Amygdala (tissue), 56 donors: ENCODE measurements around the gene CUEDC2.
A peak's percentile ranks its signal among the peaks of the same experiment; 100 is the strongest.

Source experiments
- DNase-seq, 56 donors: peaks; one replicate each; lab custom pipeline; 2025; lab: John Stamatoyannopoulos, UW

The CUEDC2 gene

DNA sequence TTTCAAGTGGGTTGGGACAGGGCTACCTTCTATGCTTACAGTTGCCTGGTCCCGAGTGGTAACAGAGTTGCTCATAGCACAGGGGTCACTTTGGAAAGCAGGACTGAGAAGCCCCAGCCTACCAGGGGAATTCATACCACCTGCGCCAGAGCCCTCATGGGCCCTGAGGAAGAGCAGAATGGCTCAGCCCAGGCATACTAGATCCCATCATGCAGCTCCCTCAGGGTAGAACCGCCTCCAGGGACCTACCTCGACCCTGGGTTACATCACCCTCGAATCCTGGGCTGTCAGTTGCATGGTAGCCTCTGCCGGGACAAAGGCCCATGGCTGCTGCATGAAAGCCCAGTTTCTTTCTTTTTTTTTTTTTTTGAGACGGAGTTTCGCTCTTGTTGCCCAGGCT lies 2.9 kb downstream of the CUEDC2 start:
- no peak for DNase-seq

DNA sequence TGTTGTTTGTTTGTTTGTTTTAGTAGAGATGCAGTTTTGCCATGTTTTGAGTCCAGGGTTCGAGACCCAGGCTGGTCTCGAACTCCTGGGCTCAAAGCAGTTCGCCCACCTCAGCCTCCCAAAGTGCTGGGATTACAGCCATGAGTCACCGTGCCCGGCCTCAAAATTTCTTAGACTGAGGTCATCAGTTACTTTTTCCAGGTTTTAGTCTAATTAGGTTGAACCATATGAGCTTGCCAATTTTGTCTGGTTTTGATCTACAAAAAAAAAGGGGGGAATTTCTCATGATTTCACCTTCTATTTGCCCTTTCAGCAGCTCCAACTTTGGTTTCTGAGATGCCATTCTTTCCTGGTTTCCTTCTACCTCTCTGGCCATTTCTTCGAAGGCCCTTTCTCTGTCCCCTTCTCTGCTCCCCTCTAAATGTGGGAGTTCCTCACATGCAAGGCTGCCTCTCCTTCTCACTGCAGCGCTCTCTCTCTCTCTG lies 5.5 kb downstream of the CUEDC2 start:
- no peak for DNase-seq

DNA sequence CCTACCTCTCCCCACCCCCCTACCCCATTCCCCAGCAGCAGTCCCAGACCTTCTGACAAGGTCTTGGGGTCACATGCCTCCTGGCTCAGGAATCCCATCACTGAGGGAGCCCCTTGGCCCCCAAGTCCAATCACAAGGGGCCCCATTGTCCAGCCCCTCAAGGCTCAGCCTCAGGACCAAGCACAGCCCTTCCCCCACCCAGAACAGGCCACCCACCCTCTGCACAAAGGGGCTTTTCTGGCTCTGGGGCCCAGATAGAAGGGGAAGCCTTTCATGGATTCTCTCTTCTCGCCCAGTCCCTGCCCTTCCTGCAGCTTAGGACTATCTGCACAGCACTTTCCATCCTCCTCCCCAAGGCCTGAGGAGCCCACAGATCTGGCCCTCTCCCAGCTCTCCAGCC lies 6.9 kb downstream of the CUEDC2 start:
- no peak for DNase-seq

DNA sequence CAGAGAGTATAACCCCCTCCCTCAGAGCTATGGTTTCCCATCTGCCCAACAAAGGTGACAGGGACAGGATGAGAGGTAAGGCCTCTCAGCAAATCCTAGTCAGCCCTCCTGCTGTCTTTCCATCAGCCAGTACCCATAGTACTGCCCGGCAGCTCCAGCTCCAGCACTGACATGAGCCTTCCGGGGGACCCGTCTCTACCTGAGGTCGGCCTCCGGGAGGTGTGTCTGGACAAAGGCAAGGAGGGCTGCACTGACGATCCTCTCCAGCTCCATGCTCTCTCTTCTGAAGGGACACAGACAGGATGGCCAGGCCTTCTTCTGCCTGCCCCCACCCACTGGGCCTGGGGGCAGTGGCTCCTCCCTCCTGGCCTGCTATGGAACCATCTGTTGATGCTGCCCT lies 7.5 kb downstream of the CUEDC2 start:
- no peak for DNase-seq

DNA sequence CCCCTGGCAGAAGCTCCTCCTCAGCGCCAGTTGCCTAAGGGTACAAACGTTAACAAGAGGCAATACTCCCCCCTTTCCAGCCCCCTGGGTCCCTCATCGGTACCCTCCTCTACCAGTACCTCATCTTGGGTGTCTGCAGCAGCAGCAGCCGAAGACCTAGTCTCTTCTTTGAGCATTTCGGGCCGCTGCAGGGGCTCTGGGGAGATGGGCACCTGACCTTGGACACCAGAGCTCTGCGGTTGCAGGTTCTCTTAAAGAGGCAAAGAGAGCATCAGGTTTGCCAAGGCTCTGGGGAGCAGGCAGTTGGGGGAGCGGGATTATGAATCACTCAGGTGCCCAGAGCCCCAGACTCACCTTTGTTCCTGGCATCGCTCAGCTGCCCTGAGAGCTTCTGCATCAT lies 8.2 kb downstream of the CUEDC2 start:
- DNase-seq = no peak

DNA sequence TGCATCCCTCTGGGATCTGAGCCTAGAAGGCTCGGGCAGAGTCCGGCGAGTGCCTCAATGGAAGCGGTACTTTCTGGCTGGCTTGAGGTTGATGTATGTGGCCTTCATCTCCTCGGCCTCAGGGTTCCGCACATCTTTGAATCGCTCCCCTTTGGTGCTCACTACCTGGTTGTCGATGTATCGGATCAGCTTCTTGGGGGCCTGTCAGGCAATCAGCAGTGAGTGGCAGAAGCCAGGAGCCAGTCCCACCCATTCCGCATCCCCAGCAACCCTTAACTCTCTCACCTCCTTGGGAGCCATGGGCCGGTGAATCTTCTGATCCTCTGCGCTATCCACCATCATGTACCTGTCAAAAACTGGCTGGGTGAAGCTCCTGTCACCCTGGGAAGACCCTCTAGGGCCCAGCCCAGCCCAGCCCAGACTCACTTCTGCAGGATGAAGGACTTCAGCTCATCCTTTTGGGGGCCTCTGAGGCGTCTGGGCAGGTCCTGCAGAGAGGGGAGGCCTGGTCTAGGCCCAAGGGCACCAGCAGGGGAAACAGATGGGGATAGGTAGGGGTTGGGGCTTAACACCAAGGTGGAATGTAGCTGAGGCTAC lies 8.9 kb downstream of the CUEDC2 start:
- DNase-seq = no peak

DNA sequence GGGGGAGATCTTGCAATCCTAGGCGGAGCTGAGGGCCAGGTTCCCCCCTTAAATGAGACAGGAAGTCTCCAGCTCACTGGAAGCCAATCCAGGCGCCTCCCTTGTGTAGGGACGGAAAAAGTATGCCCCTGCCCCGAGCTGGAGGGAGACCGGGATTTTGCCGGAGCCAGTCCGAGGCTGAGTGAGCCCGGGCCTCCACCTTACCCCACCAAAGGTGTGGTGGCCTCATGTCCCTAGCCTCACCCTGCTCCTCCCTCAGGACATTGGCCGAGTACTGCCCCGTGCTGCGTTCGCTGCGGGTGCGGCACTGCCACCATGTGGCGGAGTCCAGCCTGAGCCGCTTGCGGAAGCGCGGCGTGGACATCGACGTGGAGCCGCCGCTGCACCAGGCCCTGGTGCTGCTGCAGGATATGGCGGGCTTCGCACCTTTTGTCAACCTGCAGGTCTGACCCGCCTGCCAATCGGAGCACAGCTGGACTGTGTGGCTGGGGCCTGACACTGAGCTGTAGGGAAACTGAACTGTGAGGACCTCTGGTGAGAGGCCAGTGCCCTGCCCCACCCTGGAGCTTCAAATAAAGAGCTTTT lies 9.7 kb downstream of the CUEDC2 start:
- DNase-seq = peak in 44 of 56 donors; percentile 12 to 78 (median 46)

DNA sequence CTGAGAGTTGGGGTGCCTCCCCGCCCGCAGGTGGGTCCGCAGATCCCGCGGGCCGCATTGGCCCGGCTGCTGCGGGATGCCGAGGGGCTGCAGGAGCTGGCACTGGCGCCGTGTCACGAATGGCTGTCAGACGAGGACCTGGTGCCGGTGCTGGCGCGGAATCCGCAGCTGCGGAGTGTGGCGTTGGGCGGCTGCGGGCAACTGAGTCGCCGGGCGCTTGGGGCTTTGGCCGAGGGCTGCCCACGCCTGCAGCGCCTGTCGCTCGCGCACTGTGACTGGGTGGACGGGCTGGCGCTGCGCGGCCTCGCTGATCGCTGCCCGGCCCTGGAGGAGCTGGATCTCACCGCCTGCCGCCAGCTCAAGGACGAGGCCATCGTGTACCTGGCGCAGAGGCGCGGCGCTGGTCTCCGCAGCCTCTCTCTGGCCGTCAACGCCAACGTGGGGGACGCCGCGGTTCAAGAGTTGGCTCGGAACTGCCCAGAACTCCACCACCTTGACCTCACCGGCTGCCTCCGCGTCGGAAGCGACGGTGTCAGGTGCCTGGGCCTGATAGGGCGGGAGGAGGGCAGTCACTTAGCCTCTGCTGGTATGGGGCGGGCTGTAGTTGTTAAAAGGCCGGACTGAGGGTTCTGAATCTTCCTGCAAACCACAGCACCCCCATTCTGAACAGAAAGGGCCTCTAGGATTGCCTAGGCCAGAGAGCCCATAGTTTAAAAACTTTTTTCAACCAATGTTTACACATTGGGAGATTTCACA lies 10.4 kb downstream of the CUEDC2 start:
- peak in 2 of 56 donors; percentile 29 to 56 for DNase-seq

DNA sequence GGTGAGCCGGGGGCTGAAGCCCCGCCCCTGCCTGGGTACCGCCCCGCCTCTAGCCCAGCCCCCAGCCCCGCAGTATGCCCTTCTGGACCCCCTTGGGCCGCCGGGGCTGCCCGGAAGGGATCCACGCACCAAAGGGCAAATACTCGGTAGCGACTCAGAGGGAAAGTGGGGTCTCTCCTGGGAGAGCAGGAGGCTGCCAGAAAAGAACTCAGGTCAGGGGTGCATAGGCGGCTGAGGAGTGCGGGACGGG lies 10.9 kb downstream of the CUEDC2 start:
- DNase-seq = peak in 1 of 56 donors; percentile 54

DNA sequence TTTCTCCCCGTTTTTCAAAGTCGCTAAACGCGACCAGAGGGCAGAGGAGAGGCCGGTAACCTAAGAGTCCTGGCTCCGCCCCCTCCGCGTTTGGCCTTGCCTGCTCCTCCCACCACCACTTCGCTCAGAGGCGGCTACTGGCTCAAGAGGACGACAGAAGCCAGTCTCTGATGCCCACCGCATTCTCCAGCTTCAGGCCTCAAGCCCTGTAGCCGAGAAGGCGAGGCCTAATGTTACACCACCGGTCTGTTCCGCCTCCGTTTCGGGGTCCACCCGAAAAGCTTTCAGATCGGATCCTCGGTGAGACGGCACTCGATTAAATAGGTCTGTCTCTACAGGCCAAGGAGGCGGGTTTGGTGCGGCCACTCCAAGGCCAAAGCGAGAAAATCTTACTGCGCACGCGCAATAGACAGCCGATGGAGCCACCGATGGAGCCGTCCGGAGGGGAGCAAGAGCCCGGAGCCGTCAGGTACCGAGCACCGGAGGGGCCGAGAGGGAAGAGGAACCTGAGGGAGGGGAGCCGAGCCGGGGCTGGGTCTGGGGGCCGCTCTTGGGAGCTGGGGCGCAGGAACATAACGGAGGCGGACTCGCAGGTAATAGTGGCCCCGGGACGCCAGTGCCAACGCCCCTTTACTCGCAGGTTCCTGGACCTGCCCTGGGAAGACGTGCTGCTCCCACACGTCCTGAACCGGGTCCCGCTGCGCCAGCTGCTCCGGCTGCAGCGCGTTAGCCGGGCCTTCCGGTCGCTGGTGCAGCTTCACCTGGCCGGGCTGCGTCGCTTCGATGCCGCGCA lies 11.5 kb downstream of the CUEDC2 start, which contains the start of gene FBXL15:
Gene FBXL15, plus strand, starts transcription at position 123 of the 793 bp plus-strand sequence. Its CDS starts 294 bp downstream, at position 417.
- peak; percentile 73 to 98 (median 92) for DNase-seq

DNA sequence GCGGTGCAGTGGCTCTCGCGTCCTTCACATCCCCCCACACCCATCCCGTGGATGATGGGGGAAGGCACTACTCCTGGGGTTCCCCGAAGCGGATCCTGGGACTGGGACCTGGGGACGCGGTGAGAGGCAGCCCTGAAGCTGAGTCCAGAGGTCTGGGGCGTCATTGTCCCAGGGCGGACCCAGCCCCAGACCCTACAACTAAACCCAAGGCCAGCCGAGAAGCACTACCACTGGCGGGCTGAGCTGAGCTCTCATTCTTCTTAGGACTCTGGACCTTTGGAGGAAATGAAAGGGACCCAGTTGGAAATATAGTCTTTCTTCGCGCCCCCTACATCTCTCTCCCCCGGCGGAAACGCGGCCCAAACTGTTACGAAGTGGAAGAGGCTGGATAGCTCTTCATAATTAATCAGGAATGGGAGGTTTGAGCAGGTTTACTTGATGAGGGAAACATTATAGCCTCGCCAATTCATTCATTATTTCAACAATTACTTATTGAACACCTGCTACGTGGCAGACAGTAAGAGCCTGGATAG lies 12.1 kb downstream of the CUEDC2 start:
- DNase-seq = no peak

DNA sequence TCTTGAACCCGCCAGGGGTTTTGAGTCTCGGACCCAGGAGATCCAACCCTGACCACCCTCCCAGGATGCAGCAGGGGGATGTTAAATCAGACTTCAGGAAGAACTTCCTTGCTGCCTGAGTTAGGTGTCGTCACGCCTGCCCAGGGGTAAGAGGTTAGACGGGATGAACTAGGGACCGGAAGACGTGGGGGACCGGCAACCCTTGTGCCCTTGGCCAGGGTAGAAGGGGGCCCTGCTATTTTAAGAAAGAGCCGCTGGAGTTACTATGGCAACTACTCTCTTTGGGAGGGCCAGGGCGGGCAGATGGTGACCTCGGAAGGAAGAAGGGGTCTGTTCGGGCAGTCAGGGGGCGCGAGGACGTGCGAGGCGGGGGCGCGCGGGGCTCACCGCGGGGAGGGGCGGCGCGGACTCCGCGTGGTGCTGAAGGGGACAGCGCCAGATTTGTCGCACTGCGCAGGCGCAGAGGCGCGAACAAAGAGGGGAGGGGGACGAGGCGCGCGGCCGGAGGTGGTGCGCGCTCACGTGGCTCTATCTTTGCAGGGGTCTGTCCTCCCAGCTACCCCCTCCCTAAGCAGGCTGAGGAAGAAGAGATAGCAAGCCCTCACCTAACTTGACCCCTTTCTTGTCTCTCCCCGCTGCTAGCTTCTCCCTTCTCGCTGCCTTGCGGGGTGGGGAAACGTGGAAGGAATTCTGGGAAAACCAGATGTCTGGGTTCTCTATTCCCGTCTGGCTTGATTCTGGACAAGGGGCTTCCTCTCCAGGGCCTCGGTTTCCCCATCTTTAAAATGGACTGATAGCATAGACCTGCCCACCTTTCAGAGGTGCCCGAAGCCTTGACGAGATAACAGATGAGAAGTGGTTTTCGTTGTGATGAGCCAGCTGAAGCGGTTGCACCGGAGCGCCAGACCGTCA lies 12.8 kb downstream of the CUEDC2 start:
- peak in 46 of 56 donors; percentile 18 to 81 (median 53) for DNase-seq

DNA sequence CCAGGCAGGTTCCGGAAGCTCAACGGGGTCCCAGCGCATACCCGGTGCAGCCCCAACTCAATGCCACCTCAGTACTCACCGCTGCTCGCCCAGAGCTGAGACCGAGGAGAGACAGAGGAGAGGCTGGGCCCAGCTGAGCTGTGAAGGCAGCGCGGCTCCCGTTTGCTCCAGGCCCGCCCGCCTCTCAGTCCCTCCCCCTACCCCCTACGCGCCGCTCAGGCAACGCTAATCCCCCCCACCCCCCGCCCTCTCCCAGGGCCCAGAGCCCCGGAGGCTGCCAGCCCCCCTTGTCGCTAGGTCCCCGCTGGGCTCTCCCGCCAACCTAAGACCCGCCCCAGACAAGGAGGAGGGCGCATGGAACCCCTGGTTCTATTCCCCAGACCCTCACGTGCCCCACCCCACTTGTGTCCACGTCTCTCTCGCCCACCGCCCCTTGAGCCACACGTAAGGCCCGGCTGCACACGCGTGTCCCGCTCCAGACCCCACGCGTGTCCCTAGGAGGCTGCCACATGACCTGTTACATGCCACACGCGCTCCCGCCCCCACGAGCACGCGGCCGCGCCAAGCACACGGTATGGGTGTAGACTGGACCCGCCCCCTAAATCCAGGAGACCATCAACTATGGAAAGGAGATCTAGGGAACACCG lies 13.6 kb downstream of the CUEDC2 start, which contains the start of gene PSD:
Gene PSD, minus strand, starts transcription at position 164 of the 647 bp plus-strand sequence. CDS start 1,747 bp downstream, outside the sequence.
- peak in 10 of 56 donors; percentile 9 to 48 (median 34) for DNase-seq

DNA sequence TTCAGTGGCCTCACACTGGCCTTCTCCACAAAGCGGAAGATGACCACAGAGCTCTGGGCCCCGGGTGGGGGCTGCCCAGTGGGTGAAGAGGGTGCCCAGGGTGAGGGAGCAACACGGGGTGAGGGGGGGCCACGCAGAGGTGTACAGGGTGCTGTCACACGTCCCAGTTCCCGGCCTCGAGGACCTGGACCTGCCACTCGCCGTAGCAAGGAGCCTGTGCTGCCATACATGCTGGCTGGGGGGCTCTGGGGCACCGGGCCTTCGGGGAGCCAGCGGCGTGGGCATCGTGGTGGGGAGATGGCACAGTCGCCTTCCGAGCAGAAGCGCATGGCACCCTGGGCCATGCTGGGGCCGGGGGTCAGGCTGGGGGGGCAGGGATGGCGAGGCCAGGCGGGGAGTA lies 15.7 kb downstream of the CUEDC2 start:
- DNase-seq = no peak

DNA sequence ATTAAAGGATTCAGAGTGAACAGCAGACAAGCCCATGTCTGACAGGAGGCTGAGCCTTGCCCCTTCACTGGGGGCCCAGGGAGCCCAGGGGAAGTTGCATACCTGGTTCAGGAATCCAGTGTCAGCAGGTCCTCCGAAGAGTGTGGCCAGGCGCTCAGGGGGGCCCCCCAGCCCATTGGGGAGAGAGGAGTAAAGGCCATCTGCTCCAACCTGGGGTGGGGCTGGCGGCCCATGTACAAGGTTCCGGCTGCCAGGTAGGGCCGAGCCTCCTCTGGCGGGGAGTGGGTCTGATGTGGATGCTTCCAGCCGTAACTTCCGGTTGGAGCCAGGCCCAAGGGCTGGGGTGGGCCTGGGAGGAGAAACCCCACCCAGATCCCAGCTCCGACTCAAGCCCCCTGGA lies 16.1 kb downstream of the CUEDC2 start:
- no peak for DNase-seq

DNA sequence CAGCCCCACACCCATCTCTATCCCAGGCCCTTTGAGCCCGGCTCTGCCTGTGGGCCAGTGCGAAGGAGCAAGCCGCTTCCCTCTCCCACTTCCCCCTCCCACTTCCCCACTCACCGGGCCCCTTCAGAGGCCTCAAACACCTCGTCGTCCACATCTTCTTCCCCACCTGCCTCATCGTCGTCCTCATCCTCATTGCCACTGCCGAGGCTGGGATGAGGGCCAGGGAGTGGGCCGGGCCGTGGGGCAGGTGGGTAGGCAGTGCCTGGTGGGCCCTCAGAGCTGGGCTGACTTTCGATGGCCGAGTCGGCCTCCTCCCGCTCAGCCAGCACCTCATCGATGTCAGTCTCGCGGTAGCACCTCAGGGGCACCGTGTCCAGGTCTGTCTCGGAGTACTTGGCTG lies 17.6 kb downstream of the CUEDC2 start:
- no peak for DNase-seq

DNA sequence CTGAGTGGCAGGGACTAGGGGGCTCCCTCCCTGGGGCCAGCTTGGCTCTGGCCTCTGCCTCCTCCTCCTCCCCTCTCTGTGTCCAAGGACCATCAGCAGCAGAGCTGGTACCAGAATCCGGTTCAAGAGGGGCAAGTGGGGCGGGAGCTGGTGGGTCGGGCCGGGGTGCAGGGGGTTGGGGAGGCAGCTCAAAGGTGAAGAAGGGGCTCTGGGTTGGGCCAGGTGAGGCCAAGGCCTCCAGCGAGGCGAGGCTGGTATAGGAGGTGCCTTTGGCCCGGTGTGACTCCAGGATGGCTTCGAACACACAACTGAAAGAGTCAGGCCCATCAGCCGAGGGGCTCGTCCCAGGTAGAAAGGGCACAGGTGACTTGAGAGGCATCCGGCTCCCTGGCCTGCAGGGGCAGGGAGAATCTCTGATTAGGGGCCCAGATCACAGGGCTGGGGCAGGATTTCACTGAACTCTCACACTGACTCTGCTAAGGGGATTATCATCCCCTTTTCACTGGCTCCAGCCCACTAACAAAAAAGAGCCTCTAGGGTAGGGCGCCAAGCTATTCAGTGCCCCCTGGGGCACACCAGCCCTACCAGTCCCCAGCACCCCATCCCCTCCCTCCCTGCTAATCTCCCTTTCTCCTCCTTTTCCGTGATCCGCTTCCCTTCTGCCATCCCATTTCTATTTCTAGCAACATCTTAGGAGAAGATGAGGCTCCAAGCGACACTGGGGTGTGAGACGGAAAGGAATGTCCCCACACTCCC lies 18.4 kb downstream of the CUEDC2 start:
- no peak for DNase-seq

DNA sequence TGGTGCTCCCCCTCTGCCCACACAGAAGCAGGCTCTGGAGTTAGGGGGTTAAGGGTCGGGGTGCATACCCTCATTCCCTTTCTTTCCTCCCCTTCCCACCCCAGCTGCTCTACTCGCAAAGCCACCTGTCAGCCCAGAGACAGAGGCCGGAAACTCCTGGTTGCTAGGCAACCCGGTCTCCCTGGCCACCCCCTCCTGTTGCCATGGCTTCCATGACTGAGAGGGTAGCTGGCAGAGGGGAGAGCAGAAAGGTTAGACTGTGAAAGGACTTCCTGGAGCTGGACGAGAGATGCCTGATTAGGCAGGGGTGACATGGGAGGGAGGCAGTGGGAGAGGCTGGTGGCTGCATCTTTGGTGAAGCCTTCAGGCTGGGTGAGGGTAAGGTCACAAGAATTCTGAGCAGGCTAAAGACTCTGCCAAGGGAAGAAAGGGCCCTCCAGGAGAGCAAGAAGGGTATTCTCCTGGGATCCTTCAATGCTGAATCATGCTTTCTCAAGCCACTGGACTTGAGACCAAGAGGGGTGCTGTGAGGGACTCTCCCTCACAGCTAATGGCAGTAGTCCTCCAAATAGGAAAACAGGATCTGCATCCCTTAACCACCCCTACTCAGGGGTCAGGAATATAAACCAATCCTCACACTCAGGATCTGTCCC lies 19.2 kb downstream of the CUEDC2 start:
- peak in 23 of 56 donors; percentile 6 to 40 (median 28) for DNase-seq
